GM12878 (cell line): ENCODE data around the gene PEX16. TPM values are rescaled to one million over a fixed set of nuclear protein-coding genes. Genes with fewer than 3 reads are reported as not detected.

Source experiments
- NKRF ChIP-seq: fragments of 450-650 bp; conservative IDR thresholded peaks from 2 replicates; pipeline ENCODE4 v1.6.1; 2017; ENCODE audit warnings: mild to moderate bottlenecking, moderate library complexity
- POLR2A ChIP-seq: IDR thresholded peaks from 2 replicates; pipeline ENCODE4 v1.6.1; 2011; ENCODE audit warnings: low read depth, mild to moderate bottlenecking, low read length
- SMC3 ChIP-seq: IDR thresholded peaks from 2 replicates; pipeline ENCODE4 v1.6.1; 2011; ENCODE audit warnings: low read length, improper control_type of control experiment, borderline replicate concordance
- ZBTB4 ChIP-seq: fragments of 450-650 bp; formaldehyde crosslinking; IDR thresholded peaks from 2 replicates; pipeline ENCODE4 v1.4.0; 2022; ENCODE audit warnings: mild to moderate bottlenecking, moderate library complexity
- polyA plus RNA-seq, 11 experiments: library from polyadenylated mRNA; depleted of rRNA in 4 of 11; unstranded in 6 of 11; stranded (reverse) in 5 of 11; fragments of >200 nt; fragmentation: Nextera tagmentation in 4 of 11; fragmentation: Illumina TruSeq in 1 of 11; extraction: Ambion mirVana in 4 of 11; extraction: Trizol in 1 of 11; gene quantifications; 1 replicate in 1 of 11; 2 replicates in 10 of 11; pipeline versions ENCODE4 v1.2.1 to v1.2.3, GENCODE V29; 2011 to 2016; ENCODE audit warnings: inconsistent platforms in 2 of 11, missing spikeins in 2 of 11, low read depth in 1 of 11
- total RNA-seq, 4 experiments: library from RNA; depleted of rRNA in 3 of 4; stranded (reverse); fragments of >200 nt in 3 of 4; fragmentation: Illumina TruSeq in 1 of 4; extraction: Trizol in 1 of 4; gene quantifications; 2 replicates each; pipeline versions ENCODE4 v1.2.1 to v1.2.3, GENCODE V29; 2013 to 2021
- TF ChIP-seq, protein P1 (sequence below): fragments of 450-650 bp; IDR thresholded peaks from 2 replicates; pipeline ENCODE4 v1.6.1; 2017; ENCODE audit warnings: low read depth, mild to moderate bottlenecking, moderate library complexity

PEX16 gene
- total and polyA plus RNA-seq, 10 of the 15 experiments (the other 5 are each of a cell fraction or from before 2014, with no cell fraction given): 1.4 to 53.5 (median 27.6) TPM

- TF ChIP-seq ZBTB4 (CRISPR knock-in tag) (no peak), POLR2A (no peak), SMC3 (no peak), NKRF (no peak)
- TF ChIP-seq, protein P1, sequence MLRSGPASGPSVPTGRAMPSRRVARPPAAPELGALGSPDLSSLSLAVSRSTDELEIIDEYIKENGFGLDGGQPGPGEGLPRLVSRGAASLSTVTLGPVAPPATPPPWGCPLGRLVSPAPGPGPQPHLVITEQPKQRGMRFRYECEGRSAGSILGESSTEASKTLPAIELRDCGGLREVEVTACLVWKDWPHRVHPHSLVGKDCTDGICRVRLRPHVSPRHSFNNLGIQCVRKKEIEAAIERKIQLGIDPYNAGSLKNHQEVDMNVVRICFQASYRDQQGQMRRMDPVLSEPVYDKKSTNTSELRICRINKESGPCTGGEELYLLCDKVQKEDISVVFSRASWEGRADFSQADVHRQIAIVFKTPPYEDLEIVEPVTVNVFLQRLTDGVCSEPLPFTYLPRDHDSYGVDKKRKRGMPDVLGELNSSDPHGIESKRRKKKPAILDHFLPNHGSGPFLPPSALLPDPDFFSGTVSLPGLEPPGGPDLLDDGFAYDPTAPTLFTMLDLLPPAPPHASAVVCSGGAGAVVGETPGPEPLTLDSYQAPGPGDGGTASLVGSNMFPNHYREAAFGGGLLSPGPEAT: no peak
Measured at GRCh38 chr11:45937916-45938315, 20.2 kb upstream of the PEX16 start (continued).
